ENCODE measurements around the gene CFAP46.

The CFAP46 gene

DNA sequence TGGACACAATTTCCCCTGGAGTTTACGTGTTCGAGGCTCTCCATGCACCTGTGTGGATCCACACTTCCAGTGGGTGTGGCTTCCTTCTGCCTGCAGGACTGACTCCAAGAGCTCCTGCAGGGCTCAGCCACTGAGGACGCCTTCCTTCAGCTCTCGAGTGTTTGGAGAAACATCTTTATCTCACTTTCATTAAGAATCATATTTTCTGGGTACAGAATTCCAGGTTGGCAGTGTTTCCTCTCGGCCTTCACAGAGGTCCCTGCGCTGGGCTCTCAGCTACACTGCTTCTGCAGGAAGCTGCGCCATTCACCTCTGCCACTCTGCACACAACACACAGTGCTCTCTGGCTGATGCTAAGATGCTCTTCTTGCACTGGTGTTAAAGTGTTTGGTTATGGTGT is 86.5 kb downstream of the CFAP46 start:
- TF ChIP-seq, protein P1, sequence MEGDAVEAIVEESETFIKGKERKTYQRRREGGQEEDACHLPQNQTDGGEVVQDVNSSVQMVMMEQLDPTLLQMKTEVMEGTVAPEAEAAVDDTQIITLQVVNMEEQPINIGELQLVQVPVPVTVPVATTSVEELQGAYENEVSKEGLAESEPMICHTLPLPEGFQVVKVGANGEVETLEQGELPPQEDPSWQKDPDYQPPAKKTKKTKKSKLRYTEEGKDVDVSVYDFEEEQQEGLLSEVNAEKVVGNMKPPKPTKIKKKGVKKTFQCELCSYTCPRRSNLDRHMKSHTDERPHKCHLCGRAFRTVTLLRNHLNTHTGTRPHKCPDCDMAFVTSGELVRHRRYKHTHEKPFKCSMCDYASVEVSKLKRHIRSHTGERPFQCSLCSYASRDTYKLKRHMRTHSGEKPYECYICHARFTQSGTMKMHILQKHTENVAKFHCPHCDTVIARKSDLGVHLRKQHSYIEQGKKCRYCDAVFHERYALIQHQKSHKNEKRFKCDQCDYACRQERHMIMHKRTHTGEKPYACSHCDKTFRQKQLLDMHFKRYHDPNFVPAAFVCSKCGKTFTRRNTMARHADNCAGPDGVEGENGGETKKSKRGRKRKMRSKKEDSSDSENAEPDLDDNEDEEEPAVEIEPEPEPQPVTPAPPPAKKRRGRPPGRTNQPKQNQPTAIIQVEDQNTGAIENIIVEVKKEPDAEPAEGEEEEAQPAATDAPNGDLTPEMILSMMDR (IDR thresholded peaks at IDR 0.05; ENCODE audit: control insufficient read depth, extremely low read depth, insufficient read depth) = no peak
- no peak overlapping the region for H3K4me3 ChIP-seq (ENCODE audit: low read depth, low read length)
- DNase-seq (ENCODE audit: low read depth) = no peak

DNA sequence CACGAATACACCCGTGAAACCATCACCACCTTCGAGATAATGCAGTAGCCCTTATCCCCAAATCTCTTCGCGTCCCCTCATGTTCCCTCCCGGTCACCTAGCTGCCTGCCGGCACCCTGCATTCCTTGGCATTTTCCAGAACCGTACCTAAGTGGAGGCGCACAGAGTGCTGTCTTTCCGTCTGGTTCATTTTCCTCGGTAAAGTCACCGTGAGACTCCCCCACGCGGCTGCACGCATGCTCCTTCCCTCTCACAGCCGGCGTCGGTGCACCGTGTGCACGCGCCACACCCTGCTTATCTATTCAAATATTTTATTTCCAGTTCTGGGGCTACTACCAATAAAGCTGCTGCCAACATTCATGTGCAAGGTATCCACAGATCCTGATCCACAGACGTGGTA is 90.9 kb downstream of the CFAP46 start:
- TF ChIP-seq, protein P1 (IDR thresholded peaks at IDR 0.05; ENCODE audit: control insufficient read depth, extremely low read depth, insufficient read depth) = no peak
- no peak overlapping the region for H3K4me3 ChIP-seq (ENCODE audit: low read depth, low read length)
- DNase-seq (ENCODE audit: low read depth) = no peak

DNA sequence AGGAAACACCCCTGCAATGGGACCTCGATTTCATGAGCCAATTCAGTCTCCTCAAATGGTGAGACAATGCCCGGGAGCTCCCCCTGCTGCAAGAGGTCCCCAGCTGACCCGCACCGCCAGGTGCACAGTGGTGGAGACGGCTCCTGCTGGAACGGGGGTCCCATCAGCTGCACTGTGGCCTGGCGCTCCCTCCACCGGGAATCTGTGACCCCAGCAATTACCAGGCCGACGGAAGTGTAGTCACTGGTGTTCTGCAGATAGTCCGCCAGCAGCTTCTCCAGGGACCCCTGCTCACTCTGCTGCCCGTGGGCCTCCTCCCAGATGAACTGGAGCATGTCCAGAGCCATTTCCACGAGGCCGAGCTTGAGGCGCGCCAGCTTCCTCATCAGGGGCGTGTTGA is 91.5 kb downstream of the CFAP46 start:
- no peak overlapping the region for H3K4me3 ChIP-seq (ENCODE audit: low read depth, low read length)
- DNase-seq (ENCODE audit: low read depth) = no peak
- TF ChIP-seq, protein P1 (IDR thresholded peaks at IDR 0.05; ENCODE audit: control insufficient read depth, extremely low read depth, insufficient read depth) = no peak

DNA sequence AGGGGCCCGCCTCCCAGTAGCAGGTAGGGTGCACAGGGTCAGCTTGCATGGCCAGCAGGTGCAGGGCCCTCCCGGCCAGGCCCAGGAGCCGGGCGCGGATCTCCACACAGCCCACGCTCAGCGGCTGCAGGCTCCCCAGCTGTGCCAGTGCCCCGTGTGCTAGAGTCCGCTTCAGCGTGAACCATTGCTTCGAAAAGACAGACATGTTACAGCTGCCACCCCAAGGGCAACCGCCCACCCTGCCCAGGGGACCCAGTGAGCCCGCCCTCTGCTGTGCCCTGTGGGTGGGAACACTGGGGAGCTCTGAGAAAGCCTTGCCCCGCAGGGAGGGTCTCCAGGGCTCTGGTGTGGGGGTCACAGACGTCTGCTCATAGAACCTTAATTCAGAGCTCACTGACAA is 92.1 kb downstream of the CFAP46 start:
- no peak for DNase-seq (ENCODE audit: low read depth)
- TF ChIP-seq, protein P1 (IDR thresholded peaks at IDR 0.05; ENCODE audit: control insufficient read depth, extremely low read depth, insufficient read depth) = no peak
- H3K4me3 ChIP-seq (ENCODE audit: low read depth, low read length) = no peak overlapping the region

DNA sequence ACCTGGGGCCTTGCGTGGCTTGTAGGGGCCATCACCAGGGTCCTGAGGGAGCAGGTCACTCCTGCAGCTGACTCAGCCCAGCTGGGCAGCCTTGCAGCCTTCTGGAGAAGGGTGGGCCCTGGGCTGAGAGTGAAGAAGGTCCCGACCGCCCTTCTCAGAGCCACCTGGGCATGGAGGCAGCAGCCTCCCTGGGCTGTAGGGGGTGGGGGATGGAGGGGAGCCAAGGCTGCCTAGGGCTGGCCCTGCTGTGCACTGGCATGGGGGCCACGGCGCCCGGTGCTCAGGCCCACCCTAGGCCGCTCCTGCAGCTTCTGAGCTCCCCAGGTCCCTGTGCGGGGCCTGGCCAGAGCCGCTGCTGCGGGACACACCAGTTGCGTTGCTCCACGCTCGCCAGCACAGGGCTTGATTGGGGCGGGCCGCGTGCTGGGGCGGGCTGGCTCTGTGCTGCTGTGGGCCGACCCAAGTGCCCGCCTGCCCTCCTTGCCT is 92.8 kb downstream of the CFAP46 start:
- DNase-seq (ENCODE audit: low read depth) = no peak
- no peak overlapping the region for H3K4me3 ChIP-seq (ENCODE audit: low read depth, low read length)
- TF ChIP-seq, protein P1 (IDR thresholded peaks at IDR 0.05; ENCODE audit: control insufficient read depth, extremely low read depth, insufficient read depth) = no peak

DNA sequence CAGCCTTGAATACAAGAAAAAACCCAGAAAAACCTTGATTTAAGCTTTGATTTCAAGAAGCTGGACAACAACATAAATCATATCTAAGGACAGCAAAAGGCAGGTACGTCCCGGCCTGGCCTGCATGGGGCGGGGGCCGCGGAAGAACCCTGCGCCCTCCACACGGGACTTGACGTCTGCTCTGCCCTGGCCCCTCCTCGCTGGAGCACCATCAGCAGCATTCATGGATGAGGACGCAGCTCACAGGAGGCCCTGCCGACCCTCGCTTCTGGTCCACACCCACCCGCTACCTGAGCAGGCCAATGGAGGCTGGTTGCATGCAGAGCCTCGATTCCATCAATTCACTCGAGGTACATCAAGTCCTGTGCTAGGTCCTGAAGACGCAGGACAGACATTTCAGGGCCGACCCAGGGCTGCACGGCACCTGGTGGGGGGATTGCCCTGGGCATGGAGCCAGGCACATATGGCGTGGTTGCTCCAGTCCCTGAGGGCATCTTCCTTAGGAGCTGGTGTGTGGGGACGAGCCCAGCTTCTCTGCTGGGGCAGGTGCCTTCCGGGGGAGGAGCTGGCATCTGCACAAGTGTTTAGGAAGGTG is 93.3 kb downstream of the CFAP46 start:
- no peak for DNase-seq (ENCODE audit: low read depth)
- TF ChIP-seq, protein P1 (IDR thresholded peaks at IDR 0.05; ENCODE audit: control insufficient read depth, extremely low read depth, insufficient read depth) = no peak
- H3K4me3 ChIP-seq (ENCODE audit: low read depth, low read length) = no peak overlapping the region

DNA sequence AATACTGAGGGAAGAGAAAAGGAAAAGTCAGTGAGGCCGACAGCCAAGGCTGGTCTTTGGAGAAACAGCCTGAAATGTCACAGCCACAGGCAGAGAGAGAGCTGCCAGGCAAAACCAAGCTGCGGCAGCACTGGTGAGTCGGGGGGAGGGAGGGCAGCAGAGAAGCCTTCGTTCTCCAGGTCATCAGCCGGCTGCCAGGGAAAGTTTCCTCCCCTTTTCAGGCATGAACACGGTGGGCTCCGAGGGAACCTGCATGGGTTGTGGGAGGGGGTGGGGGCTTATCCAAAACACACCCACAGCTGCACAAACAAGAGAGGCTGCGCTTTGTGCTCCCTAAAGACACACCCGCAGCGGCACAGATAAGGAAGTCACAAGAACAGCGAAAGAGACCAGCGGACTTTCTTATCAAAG is 94.1 kb downstream of the CFAP46 start:
- no peak for DNase-seq (ENCODE audit: low read depth)
- TF ChIP-seq, protein P1 (IDR thresholded peaks at IDR 0.05; ENCODE audit: control insufficient read depth, extremely low read depth, insufficient read depth) = no peak
- H3K4me3 ChIP-seq (ENCODE audit: low read depth, low read length) = no peak overlapping the region

Data from LNCaP clone FGC (cell line).